GM21717 (cell line): Measurements from ENCODE around the gene ZP1.
"Not testable (repeated sequence)": the region's sequence is repeated elsewhere in the genome, so short reads cannot be mapped to it uniquely, and the experiment has no call there.

Source experiments
- ATAC-seq: cut with Tn5 transposase; IDR thresholded peaks from one replicate; pipeline ENCODE4 v1.9.1; 2021; ENCODE audit warnings: mild to moderate bottlenecking, moderate library complexity; ENCODE audit not compliant: unreplicated experiment

ZP1 gene, protein sequence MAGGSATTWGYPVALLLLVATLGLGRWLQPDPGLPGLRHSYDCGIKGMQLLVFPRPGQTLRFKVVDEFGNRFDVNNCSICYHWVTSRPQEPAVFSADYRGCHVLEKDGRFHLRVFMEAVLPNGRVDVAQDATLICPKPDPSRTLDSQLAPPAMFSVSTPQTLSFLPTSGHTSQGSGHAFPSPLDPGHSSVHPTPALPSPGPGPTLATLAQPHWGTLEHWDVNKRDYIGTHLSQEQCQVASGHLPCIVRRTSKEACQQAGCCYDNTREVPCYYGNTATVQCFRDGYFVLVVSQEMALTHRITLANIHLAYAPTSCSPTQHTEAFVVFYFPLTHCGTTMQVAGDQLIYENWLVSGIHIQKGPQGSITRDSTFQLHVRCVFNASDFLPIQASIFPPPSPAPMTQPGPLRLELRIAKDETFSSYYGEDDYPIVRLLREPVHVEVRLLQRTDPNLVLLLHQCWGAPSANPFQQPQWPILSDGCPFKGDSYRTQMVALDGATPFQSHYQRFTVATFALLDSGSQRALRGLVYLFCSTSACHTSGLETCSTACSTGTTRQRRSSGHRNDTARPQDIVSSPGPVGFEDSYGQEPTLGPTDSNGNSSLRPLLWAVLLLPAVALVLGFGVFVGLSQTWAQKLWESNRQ

DNA sequence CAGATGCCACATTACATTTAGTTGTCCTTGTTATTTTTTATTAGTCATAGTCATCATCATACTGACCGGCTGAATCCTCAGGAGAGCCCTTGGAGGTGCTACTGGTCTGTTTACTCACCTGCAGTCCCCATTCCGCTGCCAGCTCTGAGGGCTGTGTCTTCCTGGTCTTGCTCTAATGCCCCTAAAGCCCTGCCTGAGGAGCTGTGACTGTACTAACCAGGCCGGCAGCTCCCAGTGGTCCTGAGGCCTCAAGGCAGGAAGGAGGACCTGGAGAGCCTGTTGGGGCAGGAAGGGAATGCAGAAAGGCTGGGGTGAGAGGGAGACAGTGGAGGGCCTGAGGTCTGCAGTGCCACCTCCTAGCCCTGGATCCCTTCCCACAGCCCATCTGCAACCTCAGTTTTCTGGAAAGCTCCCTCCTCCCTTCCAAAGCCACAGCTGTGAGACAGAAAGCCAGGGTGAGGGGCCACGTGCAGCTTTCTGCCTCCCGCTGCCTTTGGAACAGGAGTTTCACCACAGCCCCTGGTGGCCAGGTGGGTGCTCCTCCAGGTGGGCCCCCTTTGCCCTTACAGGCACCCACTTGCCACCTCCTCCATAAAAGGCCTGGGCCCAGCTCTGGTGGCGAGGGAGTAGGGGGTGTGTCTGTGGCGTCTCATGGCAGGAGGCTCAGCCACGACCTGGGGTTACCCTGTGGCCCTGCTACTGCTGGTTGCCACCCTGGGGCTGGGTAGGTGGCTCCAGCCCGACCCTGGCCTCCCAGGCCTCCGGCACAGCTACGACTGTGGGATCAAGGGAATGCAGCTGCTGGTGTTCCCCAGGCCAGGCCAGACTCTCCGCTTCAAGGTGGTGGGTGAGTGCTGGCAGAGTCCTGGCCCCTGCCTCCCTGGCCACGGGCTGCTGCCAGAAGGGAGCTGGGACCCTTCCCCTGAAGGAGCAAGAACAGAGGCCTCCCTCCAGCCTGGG lies at the start of gene ZP1:
ZP1 (plus strand) TSS at position 632 of the 960 bp plus-strand sequence; CDS start at position 652, 20 bp downstream.
- ATAC-seq: no peak

DNA sequence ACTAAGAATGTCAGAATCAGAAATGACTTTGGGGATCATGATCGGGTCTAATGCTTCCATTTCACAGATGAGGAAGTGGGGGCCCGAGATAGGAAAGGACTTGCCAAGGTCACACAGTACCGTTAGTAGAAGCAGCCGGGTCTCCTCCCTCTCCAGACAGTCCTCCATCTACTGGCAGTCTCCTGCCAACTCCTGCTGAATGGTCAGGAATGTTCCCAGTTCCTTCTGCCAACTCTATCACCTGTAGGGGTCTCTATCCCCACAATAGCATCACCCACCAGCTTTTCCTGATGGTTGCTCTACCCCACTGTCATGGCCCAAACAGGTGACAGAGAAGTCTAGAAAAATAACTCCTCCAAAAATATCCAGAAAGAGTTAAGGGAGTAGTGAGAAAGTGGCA lies 49.3 kb upstream of the ZP1 start:
- ATAC-seq: no peak

DNA sequence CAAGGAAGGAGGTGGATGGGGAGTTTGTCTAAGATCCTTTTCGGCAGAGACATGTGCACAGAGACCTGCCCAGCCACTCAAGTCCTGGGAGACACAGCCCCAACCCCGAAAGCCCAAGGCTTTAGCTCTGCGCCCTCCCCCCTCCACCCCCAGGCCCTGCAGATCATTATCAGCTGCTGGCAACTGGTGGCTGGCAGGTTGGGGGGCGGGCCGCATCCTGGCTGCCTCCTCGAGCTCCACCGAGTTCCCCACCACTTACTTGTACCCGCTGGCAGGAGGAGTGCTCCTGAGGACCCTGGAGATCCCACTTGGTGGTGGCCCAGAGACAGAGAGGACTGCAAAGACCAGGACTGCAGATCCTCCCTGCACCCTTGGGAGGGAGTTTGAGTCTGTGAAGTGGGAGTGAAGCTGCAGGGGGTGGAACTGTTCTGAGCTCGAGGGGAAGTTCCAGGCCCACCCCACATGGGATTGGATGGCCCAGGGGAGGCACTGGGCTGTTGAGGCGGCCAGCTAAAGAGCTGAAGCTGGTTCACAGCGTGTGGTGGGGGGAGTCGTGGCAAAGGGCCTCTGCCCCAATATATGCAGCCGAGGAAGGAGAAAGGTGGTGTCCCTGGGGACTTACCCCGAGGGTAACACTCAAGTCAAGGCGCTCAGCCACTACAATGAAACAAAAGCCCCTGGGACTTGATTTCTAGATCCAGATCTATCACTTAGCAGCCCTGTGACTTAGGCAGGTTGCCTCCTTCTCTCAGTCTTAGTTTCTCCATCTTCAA lies 45.3 kb upstream of the ZP1 start:
- no peak for ATAC-seq

DNA sequence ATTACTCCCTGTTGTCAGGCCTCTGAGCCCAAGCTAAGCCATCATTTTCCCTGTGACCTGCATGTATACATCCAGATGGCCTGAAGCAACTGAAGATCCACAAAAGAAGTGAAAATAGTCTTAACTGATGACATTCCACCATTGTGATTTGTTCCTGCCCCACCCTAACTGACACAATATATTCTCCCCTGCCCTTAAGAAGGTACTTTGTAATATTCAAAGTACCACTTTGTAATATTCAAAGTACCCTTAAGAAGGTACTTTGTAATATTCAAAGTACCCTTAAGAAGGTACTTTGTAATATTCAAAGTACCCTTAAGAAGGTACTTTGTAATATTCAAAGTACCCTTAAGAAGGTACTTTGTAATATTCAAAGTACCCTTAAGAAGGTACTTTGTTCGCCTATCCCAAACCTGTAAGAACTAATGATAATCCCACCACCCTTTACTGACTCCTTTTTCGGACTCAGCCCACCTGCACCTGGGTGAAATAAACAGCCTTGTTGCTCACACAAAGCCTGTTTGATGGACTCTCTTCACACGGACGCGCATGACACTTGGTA lies 43.5 kb upstream of the ZP1 start:
- ATAC-seq: not testable (repeated sequence)

DNA sequence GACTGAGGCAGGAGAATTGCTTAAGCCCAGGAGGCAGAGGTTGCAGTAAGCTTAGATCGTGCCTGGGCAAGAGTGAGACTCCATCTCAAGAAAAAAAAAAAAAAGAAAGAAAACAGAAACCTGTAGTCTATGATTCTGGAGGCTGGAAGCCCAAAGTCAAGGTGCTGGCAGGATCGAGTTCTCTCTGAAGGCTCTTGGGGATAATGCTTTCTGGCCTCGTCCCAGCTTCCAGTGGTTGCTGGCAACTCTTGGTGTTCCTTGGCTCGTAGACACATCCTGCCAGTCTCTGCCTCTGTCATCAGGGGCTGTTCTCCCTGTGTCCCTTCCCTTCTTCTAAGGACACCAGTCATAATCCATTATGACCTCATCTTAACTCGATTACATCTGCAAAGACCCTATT lies 42.2 kb upstream of the ZP1 start:
- no peak for ATAC-seq

DNA sequence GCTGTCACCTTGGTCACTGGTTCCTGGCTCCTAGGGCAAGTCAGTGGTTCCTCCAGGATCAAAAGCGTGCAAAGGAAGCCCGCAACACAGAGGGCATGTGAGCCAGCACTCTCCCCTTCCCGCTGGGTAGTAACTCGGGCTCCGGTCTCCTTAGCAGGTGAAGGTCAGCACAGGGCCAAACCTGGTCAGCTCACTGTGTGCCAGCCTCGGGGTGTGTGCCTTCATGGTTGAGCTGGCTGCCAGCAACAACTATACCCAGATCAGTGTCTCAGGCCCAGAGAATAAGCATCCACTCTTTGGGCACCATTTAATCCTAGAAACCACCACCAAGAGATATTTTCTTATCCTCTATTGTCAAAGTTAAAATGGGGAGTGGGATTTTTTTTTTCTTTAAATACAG lies 41.6 kb upstream of the ZP1 start:
- ATAC-seq: no peak

DNA sequence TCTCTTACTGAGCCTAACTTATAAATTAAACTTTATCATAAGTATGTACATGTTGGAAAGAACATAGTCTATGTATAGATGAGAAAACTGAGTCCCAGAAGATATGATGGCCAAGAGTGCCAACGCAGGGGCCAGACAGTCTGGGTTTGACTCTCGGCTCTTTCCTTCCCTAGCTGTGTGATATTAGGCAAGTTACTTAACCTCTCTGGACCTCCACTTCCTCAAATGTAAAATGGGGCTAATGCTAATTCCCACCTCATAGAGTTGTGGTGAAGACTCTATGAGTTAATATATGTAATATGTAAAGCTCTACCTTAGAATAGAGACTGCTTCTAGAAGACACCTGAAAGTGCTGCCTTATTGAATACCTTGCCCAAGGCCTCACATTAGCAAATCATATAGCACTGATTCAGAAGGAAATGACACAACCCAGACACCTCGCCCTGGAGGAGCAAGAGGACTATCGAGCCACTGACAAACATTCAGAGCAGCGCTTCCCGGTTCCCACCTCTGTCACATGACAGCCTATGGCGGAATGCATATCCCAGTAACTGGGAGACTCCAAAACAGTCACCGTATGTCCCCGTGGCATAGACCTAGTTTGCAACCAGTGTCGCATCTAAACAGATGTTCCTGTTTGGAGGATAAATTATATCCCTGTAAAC lies 36.7 kb upstream of the ZP1 start:
- no peak for ATAC-seq

DNA sequence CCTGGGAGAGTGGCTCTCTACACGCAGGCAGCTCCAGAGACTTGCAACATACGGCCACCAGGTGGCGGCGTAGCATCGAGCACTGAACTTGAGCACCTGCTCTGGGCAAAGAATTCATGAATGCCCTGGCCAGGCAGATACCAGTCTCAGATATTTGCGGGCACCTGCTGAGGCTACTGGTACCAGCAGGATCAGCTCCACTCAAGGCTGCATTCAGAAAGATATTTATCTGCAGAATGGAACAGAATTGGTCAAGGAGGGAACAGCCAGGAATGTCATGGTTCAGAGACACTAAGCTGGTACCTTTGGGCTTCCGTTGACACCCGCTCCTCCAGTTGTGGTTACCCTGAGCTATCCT lies 36.2 kb upstream of the ZP1 start:
- no peak for ATAC-seq

DNA sequence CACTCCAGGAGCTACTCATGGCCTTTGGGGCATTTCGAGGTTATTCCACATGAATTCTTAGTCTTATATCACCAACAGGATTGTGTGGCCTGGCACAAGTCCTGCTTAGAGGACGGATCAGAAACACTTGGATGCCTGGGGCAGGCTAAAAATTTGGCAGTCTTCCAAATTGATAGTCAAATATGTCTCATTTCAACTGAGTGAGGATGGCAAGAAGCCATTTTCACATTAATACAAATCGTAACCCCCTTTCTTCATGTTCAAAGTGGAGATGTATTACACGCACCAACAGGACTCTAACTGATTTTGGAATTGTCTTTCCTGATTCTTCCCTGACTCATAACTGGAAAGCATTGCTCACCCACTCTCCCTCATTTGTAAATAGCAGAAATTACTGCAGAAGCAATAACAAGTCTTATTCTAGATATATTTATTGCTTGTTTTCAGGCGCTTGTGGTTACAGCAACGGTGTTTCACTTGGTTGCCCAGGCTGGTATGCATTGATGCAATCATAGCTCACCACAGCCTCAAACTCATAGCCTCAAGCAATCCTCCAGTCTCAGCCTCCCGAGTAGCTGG lies 35.8 kb upstream of the ZP1 start:
- ATAC-seq: no peak

DNA sequence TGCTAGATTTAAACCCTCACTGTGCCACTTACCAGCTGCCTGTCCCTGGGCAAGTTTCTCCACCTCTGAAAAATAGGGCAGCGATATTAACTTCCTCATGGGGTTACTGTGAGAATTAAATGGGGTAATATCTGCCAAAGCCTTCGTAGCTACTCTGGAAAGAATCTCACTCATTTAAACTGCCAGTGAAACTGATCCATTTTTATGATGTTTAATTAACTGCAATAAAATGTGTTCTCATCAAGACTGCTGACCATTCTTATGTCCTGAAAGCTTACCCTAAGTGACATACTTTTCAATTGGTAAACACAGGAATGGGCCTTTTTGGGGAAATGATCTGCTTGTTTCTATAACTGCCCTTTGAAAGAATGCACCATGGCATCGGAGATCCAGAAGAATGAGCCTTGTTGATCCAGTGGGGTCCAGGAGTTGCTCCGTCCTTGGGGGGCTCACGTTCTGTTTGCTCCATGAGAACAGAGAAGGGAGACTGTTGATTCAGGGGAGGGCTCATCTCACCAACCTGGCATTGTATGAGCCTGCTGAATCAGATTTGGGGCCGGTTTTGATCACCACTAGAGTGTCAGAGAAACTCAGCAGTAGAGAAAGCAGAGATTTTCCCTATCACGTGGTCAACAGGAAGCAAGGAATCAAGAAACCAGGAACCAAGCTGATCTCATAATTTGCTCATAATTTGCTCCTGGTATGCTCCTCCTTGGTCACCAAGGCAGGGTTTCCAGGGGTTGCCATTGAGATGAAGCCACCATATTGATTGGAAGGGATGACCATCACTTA lies 32.4 kb upstream of the ZP1 start:
- ATAC-seq: no peak

DNA sequence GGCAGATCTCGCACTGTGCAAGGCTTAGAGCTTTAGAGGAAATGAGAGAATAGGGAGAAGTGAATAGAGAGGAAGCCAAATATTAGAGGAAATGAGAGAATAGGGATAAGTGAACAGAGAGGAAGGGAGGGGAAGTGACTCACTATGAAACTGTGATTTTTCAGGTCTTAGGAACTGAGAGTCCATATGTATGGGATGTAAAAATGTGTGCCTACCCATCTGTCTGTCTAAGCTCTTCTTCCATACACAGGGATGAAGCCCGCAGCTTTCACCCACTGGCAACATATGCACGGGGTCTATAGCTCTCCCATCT lies 31.9 kb upstream of the ZP1 start:
- ATAC-seq: no peak

DNA sequence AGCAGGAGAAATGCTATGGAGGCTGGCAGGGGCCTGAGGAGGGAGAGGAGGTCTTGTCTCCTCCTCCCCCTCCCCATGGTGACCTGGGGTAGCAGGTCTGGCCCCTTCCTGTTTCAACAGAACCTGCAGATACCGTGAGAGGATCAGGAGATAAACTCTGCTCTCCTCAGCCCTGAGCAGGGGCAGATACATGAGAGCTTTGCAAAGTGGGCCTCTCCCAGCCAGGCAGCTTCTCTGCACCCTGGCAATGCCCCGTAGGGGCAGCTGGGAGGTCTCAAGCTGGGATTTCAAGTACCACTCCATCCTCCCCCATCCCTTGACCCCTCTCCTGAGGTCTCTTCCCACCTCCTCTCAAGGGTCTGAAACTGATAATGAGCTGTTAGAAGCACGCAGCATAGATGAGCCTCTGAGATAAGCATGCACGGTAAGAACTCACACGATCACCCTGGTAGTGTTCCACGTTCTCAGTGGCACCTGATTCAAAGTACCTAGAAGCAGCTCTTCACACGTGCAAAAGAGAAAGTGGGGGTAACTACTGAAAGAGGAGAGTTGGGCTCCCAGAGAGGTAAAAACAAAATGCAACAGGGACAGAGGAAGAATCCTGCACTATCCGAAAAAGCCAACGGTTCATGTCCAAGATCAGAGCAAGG lies 30.4 kb upstream of the ZP1 start:
- no peak for ATAC-seq

DNA sequence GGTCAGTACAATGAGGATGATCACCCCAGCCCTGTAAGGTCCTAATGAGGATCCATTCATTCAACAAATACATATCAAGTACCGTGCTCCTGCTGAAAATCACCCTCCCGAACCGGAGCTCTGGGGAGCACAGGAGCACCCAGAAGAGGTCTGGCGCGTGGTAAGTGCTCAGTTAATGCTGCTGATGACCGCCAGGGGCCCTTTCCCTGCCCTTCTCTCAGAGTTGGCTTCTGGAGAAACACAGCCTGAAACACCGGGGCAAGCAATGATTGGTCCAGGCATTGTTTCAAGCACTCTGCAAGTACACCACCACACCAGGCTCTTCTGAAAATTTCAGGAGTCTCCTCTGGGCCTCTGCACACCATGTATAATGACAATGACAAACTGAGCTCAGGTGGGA lies 29.2 kb upstream of the ZP1 start:
- ATAC-seq: no peak

DNA sequence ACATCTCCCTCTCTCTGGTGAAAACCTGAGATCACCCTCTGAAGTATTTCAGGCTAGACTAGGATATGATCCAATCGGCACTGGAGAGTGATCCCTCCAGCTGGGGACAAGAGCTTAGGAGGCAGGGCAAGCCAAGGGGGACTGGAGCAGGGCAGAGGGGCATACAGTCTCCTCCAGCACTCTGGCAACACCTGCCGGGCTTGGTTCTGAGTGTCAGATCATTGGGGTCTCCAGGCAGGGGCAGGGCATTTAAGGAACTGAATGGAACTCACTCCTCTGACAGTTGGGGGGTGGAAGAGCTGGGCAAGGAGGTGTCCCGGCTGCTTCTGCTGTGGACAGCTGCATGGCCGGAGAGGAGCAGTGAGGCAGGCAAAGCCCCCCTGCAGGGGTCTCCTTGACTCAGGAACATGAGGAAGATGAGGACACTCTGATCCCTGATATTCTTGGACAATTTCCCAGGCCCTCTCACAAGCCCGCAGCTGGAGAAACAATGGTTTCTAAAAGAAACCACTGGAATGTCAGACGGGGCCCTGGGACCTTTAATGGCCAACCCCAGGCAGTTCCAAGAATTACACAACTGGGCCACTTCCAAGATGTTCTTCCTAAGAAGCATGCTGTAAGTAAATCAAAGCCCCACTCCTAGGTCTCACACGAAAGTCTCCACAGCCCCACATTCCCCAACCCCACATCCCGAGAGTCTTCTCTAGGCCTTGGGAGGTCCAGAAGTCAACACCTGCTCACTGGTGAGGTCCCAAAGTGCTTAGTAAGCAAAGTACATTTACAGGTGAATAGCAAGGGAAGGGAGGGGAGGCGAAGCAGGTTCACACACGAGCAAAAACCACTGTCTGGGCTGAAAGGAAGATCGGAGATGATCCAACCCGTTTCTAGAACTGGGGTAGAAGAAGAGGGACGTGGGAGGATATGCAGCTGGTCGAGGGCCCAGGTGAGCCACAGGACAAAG lies 26.6 kb upstream of the ZP1 start:
- no peak for ATAC-seq

DNA sequence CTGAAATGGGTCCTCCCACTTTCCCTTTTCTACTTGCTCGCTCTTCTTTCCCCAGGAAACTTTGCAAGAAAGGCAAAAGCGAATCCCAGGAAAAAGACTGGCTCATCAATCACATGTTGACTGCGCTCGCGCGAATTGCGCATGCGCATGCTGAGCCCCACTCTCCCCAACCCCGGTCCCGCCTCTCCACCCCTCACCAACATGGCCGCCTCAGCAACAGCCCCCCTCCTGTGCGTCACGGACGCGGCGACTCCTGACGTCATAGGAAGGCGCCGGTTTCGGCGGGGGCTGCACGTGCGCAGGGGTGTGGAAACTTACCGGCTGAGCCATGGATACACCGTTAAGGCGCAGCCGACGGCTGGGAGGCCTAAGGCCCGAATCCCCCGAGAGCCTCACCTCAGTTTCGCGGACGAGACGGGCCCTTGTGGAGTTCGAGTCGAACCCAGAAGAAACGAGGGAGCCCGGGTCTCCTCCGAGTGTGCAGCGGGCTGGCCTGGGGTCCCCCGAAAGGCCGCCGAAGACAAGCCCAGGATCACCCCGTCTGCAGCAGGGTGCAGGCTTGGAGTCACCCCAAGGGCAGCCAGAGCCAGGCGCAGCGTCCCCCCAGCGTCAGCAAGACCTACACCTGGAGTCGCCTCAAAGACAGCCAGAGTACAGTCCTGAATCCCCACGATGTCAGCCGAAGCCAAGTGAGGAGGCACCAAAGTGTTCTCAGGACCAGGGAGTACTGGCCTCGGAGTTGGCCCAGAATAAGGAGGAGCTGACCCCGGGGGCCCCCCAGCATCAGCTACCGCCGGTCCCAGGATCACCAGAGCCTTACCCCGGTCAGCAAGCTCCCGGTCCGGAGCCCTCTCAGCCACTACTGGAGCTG lies 25.3 kb upstream of the ZP1 start, which contains the start of gene CCDC86:
CCDC86 (plus strand) TSS at position 317 of the 871 bp plus-strand sequence; CDS start at position 329, 12 bp downstream.
- peak; percentile 63 for ATAC-seq
